GM18517 (cell line): ENCODE data around the gene KCNJ2.

Source experiments
- ATAC-seq: cut with Tn5 transposase; IDR thresholded peaks from one replicate; pipeline ENCODE4 v1.9.1; 2021; ENCODE audit warnings: mild to moderate bottlenecking, moderate library complexity; ENCODE audit not compliant: unreplicated experiment

The KCNJ2 gene

GRCh38 chr17:70168977-70169708 is at the start of gene KCNJ2:
Gene KCNJ2, plus strand, starts transcription at chr17:70169532. Its CDS starts 5,508 bp downstream, at chr17:70175040.
- ATAC-seq, result peak; percentile 71

GRCh38 chr17:70119545-70119944 is 49.8 kb upstream of the KCNJ2 start:
- no peak for ATAC-seq

DNA sequence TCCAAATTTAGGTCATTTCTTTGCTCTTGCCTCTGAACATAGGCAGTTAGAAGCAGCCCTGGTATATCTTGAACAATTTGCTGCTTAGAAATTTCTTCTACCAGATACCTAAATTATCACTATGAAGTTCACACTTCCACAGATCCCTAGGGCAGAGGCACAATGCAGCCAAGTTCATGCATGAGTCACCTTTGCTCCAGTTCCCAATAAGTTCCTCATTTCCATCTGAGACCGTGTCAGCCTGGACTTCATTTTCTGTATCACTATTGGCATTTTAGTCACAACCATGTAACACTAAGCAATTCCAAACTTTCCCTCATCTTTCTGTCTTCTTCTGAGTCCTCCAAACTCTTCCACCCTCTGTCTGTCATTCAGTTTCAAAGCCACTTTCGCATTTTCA is 49.3 kb upstream of the KCNJ2 start:
- ATAC-seq, result no peak

GRCh38 chr17:70120425-70120824 is 48.9 kb upstream of the KCNJ2 start:
- no peak for ATAC-seq

GRCh38 chr17:70121126-70121525 is 48.2 kb upstream of the KCNJ2 start:
- no peak for ATAC-seq

DNA sequence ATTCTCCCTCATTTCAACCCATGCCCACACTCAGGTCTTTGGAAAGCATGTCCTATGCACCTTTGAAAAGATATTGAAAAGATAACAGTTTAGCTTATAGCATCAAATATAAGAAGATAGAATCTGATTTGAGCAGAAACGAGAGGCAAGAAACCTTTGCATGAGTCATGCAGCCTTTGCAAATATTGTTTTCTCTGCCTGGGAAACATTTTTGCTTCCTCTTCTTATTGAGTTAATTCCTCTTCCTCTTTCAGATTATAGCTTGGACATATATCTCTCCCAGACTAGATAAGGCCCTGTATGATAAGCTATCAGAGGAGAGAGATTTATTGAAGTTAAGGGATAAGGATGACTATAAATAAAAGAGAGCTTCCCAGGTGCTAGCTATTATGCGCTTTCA is 46.1 kb upstream of the KCNJ2 start:
- ATAC-seq, result no peak

GRCh38 chr17:70124723-70125122 is 44.6 kb upstream of the KCNJ2 start:
- ATAC-seq, result no peak

- ATAC-seq, result no peak
Observed at GRCh38 chr17:70127221-70127873, 42.0 kb upstream of the KCNJ2 start.

- no peak for ATAC-seq
Observed at GRCh38 chr17:70128727-70129238, 40.5 kb upstream of the KCNJ2 start.

DNA sequence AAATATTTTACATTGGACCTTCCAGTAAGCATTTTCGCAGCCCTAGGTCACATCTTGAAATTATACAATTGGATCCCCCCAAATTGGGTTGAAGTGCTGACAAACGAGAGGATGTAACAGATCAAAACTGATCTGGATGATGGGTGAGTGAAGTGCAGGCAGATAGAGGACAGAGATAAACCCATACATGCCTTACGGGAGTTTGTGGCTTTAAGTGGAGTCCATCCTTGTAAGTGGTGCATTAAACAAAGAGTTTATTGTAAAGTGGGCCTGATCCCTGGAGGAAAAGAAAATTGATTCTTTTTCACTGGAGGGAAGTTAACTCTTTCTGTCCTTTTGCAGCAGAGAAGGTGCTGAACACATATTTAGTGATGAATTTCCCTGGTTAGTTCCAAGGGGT is 39.0 kb upstream of the KCNJ2 start:
- ATAC-seq, result no peak

DNA sequence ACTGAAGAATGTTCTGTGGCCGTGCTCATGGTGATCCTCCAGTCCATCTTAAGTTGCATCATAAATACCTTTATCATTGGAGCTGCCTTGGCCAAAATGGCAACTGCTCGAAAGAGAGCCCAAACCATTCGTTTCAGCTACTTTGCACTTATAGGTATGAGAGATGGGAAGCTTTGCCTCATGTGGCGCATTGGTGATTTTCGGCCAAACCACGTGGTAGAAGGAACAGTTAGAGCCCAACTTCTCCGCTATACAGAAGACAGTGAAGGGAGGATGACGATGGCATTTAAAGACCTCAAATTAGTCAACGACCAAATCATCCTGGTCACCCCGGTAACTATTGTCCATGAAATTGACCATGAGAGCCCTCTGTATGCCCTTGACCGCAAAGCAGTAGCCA is 36.8 kb upstream of the KCNJ2 start:
- ATAC-seq, result no peak

- no peak for ATAC-seq
Observed at GRCh38 chr17:70134042-70134441, 35.3 kb upstream of the KCNJ2 start.

DNA sequence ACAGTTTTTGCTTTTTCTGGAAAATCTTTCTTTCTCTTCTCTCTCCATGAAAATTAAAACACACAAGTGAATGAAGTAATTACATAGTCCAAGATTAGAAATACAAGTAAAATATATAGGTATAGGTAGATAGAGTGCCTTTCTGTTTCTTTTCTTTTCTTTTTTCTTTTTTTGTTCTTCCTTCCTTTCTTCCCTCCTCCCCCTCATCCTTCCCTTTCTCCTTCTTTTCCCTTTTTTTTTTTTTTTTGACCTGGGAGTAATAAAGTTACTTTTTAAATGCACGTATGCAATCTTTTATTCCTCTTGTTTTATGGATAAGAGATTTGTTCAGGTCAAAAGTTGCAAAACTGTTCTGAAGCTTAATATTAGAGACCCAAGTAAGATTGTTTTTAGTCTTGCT is 34.6 kb upstream of the KCNJ2 start:
- ATAC-seq, result no peak

DNA sequence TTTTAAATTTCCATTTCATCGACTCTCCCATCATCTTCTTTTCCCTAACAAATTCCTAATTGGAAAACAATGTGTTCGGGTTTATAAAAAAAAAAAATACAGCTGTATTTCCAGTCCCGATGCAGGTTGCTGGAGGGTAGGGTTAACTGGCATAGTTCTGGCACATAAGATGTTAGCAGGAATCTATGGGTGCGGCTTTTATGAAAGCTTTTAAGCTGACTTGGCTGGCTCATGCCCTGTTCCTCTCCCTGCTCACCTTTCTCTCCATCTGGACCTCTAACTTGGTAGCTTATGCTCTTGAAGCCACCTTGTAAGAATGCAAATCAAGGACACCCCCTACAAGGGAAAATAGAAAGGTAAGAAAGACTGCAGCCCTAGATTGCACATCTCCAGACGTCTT is 33.2 kb upstream of the KCNJ2 start:
- no peak for ATAC-seq

- peak; percentile 99 for ATAC-seq
Observed at GRCh38 chr17:70137451-70138230, 31.7 kb upstream of the KCNJ2 start.

DNA sequence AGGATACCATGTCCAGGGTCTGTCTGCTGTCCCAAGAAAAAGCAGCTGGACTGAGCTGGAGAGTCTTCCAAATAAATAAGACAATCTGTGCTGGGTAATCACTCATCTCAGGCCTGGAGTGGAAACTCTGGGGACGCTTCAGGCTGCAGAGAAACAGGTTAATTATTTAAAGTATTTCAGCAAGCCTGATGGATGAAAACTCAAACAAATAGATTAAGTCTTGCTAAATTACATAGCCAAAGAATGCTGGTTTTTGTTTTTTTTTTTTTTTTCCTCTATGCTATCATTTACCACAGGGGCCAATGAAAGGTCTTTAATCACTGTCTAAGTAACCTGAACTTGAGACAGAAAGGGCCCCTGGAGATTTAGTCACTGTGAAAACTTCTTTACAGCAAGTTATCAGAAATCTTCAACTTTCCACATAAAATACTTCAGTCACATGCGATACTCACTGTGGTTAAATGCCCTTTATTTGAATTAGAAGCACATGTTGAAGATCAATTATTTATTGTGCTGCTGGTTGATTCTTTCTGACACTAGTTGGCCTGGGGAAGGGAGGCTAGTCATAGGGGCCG is 31.0 kb upstream of the KCNJ2 start:
- no peak for ATAC-seq

DNA sequence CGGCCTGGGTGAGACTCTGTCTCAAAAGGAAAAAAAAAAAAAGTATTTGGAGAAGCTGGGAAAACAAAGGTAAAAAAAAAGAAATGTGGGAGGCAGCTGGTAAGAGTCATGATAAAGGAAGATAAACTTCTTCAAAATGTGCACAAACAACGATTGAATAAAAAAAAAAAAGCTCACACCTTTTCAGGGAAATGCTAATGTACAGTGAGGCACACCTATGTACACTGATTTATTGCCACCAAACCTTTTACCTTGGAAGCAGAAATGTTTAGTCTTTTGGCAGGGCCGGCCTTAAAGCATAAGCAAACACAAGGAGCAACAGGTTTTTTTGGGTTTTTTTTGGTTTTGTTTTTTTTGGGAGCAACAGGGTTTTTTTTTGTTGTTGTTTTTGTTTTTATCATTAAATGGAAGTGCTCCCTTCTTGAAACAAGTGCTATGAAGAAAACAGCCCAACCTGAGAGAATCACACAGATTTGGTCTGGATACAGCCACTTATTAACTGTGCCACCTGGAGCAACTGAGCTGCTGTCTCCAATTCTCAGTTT is 29.8 kb upstream of the KCNJ2 start:
- ATAC-seq, result no peak

- no peak for ATAC-seq
Observed at GRCh38 chr17:70144260-70144846, 25.0 kb upstream of the KCNJ2 start.

GRCh38 chr17:70153210-70153609 is 16.1 kb upstream of the KCNJ2 start:
- ATAC-seq, result no peak

- ATAC-seq, result no peak
Observed at GRCh38 chr17:70157151-70157550, 12.2 kb upstream of the KCNJ2 start.

DNA sequence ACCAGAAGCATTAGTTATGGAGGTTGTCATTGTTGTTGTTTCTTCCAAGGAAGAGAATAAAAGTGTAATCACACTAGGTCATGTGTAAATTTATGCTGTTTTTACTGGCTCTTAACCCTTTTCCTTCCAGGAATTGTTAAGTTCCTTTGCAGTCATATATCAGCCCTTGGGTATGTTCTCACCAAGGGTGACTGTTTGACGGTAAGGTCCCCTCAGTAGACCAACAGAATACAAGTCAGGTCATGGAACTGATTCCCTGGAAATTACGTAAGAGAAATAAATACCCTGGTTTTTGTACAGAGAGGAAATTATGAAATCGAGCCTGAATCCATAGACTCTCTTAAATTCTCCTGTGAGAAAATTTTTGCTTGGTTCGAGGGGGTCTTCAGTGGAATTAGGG is 11.2 kb upstream of the KCNJ2 start:
- ATAC-seq, result no peak
